NCI-H526 (cell line): ENCODE measurements around the gene HOXB5.

Experiments
- DNase-seq, 2 experiments: peaks; one replicate each; lab custom pipeline; 2025; lab: John Stamatoyannopoulos, UW

Gene HOXB5

DNA sequence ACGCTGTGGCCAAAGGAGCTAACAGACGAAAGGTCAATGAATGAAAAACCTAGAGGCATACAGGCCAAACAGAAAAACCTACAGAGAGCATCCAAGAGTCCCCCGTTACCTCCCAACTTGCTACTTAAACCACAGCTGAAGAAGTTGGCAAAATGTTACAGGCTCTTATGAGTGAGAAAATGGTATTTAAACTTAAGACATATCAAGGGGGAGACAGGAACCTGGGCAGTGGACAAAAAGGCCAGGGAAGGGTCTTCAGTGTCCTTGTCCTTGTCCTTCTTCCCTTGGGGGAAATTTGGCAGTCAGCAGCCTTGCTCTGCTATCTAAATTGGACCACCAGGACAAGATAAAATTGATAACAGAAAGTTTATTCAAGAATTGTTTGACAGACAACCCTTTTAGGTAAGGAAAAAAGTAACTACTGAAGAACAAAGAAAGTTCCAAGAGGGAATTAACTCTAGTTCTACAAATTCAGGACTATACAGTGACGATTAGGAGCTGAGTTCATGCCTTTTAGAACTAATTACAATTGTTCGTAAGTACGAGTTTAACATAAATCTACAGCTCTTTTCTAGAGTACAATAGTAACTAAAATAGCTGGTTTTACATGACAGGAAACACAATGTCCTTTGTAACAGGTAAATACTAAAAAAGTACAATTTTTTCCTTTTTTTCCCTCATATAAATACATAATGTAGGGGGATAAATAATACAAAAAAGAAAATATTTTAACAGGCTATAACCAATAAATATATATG, 44.9 kb downstream of the HOXB5 start:
- DNase-seq: no peak

DNA sequence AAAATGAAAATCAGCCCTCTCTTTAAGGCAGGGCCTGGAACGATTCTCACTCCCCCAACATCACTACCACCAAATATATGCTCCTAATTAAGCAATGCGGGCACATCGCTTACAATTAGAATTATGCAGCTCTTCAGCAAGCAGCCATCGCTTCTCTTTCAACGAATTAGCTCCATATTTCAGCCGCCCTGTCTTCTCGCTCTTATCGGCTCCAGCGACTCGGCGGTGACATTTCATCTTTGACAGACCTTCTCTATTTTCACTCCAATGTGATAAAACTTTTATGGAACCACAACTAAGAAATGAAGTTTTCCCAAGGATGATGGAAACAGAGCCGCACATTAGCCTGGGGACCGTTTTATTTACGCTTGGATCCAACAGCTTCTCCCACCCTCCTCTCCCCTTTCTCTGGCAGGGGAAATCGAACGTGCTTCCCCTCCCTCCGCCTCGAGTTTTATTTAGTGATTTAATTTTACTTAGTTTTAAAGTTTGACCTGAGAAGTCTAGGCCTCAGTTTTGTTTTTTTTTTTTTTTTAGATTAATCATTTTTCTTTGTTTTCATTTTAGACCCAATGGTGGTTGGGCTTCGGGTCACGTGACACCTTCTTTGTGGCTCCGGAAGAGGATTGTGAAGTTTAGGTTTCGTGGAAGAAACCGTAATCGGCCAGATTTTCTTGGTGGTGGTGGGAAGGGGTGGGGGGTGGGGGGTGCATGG, 45.6 kb downstream of the HOXB5 start:
- DNase-seq: no peak

DNA sequence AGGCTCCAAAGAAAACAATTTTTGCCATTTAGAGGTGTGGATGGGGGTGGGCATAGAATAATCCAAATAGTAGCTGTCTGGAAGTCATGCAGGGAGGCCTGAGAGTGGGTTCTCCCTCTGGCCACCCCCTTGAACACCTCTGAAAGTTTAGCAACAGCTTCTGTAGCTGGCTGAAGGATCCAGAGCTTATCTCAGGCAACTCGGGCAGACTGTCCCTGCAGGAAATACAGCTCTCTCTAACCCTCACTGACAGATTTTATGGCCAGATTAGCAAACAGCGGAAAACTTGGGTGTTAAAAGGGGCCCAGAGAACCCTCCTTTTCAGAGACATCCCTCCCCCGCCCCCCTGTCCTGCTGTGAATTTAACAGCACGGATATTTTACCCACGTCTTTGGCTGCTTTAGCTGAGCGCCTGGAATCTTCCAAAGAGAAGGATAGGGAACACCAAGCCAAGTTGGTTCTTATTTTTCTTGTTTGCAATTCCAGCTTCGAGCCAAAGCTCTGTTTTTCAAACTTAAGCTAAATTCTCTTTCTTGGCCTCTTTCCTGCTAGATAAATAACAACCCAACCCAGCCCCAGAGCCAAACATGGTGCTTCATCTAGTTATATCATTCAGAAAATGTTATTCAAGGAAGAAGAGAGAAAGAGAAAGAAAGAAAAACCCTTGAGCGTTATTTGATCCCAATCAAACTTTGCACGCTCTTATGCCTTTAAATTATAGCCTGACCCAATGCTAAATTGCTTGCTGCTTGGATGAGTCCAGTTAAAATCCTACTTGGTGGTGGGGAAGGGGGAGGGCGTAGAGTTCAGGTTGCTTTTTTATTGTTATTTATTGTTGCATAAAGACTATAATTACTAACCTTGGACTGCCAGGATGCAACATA, 46.4 kb downstream of the HOXB5 start:
- DNase-seq: no peak

DNA sequence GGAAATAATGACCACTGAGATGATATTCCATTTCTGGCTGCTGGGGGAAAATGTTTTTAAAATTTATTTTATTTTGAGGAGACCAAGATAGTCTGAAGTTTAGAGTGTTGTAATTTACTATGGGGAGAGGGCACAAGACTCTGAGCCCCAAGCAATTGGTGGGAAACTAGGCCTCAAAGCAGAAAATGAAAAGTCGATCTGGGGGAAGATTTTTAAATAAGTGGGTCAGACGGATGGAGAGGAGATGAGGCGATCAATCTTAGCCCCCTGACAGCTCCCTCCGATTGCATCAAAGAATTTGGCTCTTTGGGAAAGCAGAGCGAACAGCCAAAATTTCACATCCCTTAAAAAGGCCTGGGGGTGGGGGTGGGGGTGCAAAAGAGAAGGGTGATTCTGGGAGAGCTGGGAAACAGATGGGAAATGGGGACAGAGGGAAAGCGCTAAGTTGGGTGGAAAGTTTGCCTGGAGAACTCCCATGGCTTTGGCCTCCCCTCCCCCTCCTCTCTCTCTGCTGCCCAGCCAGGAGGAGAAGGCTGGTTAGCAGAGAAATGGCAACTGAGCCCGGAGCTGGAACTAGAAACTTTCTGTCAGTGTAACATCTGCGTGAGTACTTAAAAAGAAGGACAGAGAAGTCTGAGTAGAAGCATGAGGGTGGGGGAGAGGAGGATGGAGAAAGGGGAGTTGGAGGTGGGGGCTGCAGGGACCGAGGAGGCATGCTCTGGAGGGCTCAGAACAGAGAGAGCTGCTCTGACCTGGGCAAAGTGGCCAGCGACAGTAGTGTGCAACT, 47.2 kb downstream of the HOXB5 start:
- DNase-seq: no peak

DNA sequence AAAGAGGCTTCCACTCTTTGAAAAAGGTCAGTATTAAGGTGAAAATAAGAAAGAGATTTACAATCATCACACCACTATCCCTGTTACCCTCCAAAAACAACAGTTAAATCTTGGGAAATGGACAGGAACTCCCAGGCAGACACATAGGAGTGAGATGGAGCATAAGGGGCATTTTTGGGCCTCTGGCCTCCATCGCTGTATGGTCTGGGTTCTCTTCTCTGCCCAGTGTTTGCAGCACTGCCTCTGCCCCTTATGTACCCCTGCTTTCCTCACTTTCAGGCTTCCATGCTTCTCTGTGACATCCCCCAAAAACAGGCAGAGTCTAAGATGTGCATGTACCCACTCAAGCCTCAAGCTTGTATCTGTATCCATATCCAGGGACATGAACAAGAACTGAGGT, 48.0 kb downstream of the HOXB5 start:
- no peak for DNase-seq

DNA sequence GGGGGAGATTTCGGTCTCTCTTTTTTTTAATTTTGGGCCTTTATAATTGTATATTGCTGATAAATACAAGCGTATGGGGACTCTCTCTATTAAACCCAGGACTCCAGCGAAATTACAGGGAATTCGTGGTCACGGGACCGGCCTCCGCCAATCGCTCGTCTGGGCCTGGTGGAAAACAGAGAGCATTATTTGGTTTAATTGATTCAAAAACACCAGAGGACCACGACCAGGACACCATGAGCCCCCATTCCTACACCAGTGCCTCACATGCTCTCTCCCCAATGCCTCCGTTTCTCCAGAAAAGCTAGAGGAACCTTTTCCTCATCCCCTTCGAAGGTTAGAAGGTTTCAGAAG, 48.6 kb downstream of the HOXB5 start, which contains the start of gene HOXB2:
HOXB2 (minus strand) TSS at position 88 of the 354 bp plus-strand sequence. CDS start 198 bp downstream, outside the sequence.
- DNase-seq: no peak

DNA sequence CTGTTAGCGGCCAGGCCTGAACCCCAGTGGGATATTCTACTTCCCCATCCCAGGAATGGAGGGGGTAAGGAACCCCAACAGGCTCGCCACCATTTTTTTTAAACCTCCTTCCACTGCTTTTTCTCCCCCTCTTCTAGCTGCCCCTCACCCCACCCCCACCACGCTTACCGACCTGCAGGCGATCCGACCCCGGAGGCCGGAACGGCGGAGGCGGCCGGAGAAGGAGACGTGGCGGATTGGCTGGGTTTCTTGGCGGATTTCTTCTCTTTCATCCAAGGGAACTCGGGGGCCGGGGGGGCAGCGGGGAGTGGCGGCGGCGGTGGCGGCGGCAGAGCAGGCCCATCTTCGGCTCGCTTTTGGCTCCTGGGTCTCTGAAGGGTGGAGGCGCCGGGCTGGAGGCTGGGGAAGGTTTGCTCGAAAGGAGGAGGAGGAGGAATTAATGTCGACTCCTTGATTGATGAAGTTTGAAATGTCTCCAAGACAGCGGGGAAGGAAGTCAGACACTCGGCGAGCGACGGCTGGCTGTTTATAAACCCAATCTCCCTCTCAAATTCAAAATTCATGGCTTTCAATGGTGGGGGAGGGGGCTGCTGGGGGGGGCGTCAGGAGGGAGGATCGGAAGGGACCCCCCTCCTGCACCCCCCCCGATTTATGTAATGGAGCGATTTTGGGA, 49.1 kb downstream of the HOXB5 start:
- DNase-seq: no peak

DNA sequence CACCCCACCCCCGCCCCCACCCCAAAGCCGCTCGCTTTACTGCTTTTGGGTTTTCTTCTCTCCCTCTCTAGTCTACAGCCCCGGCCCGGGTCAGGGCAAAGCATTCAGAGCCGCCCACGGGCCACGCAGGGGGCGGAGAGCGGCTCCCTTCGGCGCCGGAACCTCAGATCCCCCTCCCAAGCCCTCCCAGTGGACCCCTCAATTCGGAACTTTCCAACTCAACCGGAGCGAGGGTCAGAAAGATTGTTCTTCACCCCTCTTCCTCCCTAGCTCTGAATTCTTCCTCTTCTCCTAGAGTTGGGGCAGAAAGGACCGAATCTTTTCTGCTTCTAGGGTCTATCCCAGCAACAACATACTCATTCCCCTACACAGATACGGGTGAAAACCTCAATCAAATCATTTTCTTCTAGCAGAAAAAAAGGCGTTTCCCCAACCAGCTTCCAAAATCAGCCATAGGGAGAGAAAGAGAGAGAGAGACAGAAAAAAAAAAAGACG, 49.7 kb downstream of the HOXB5 start:
- DNase-seq: no peak

DNA sequence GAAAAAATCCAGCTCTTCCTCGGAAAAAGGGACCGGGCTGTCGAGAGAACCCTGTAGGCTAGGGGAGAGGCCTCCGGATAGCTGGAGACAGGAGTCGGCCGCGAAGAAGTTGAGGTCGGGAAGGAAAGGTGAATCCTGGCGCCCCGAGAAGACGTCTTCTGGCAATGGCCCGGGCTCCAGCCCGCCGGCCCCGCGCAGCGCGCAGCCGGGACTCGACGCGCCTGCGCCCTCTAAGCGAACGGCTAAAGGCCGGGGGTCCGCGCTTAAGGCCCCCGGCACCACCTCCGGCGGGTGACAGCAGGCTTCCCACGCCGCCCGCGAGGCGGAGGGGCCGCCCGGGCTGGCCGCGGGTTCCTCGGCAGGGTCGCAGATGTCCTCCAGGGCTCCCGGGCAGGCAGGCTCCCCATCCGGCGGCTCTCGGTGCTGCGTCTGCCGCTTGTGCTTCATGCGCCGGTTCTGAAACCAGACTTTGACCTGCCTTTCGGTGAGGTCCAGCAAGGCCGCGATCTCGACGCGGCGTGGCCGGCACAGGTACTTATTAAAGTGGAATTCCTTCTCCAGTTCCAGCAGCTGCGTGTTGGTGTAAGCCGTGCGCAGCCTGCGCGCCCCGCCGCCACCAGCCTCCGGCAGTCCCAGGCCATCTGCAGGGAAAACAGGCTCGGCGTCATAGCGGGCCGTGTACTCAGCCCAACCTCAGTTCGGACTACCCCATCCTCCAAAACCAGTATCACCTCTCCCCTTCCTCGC, 50.3 kb downstream of the HOXB5 start:
- peak in 1 of 2 experiments; percentile 36 for DNase-seq

DNA sequence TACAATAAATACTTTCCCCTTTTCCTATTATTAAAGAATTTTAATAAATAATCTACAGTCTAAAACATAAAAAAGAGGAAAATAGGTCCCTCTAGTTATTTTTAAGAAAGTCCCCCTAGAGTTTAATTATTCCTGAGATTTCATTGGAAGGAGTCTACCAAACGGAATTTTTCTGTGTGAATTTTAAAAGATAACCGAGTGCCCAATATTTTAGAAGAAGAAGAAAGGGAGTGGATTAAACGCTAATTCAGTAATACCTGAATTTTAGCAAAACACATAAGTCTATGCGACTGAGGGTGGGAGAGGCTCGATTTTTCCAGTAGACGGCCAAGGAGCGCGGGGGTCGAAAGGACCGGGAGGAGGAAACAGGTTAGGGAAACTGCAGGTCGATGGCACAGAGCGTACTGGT, 50.9 kb downstream of the HOXB5 start:
- DNase-seq: no peak

DNA sequence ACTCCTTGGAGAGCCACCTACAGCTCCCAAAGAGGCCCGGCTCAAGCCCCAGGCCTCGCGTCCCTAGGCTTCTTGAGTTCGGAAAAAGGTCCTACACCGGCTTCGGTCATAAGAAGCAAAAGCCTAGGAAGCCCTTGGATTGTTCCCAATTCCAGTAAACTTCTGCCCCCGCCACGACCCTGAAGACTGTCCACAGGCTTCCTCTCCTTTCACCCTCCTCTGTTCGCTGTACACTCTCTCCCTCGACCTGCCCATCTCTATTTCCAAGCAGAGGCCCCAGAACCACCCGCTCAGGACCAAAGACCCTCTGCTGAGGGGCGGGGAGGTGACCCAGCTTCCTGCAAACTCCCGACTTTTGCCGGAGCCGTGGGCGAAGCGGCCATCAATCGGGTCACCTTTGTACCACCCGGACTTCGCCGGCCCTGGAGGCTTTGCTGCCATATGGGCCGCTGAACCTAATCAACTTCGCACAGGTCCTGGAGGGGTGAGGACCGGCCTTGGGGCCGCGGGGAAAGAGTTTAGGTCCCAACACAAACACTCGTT, 51.4 kb downstream of the HOXB5 start:
- DNase-seq: no peak

DNA sequence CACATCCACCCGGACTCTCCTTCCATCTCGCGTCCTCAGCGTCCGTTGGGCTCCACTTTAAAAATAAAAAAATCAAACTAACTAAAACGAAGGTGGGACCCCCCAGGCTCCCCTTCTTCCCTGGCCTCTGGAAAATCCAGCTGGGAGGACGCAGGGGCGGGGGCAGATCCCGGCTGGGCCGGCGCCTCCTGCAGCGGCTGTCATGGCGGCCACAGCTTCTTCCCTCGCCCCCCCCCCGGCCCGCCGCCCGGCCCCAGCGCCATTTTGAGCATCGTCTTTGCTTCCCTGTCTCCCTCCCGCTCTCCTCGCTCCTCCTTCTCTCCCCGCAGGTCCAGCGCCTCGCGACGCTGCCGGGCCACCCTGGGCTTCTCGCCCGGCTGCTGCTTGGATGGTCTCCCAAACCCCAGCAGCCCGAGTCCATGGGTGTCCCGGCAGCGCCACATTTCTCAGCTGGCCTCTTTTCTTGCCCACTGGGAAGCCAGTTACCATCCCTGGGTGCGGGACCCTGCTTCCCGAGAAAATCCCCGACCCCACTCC, 51.9 kb downstream of the HOXB5 start:
- no peak for DNase-seq
